Endothelial cell of umbilical vein (primary cell): ENCODE data around the gene WHRN. TPM values are rescaled to one million over a fixed set of nuclear protein-coding genes. Genes with fewer than 3 reads are reported as not detected.

Source experiments
- BruUV-seq: library from RNA; stranded (reverse); fragments of 400-500 nt; replicated peaks from 2 replicates; lab custom pipeline; 2021; lab: Mats Ljungman, UMichigan
- CTCF ChIA-PET: fragments of 300-600, 350-600 bp; sonication (Branson Sonifier 250); formaldehyde crosslinking; loops from one replicate; lab custom pipeline; 2021; ENCODE audit warnings: antibody characterized with exemption, inconsistent platforms; lab: Charles Lee
- POLR2A ChIA-PET: fragments of 300-600, 350-600 bp; sonication (Branson Sonifier 250); formaldehyde crosslinking; loops from one replicate; lab custom pipeline; 2021; ENCODE audit warnings: antibody characterized with exemption, inconsistent platforms; lab: Charles Lee
- DNase-seq: peaks from one replicate; pipeline ENCODE4 v3.0.0-alpha.2; 2011; ENCODE audit warnings: low read depth, low spot score
- FAIRE-seq: peaks from 2 replicates; lab custom pipeline; 2011; peaks lifted over from hg19 to GRCh38; lab: Jason Lieb, UNC
- H2AFZ ChIP-seq: 2 replicates; pipeline ENCODE4 v1.6.0; 2012; ENCODE audit warnings: low read depth, low read length, control low read depth, inconsistent platforms
- H3K27ac ChIP-seq: 2 replicates; pipeline ENCODE4 v1.5.1; 2011; ENCODE audit warnings: low read depth, mild to moderate bottlenecking, control low read depth, low read length, moderate library complexity; ENCODE audit not compliant: insufficient read depth
- H3K27me3 ChIP-seq, 2 experiments: 2 replicates each; pipeline versions ENCODE4 v1.6.0 to v1.6.1; 2011; ENCODE audit warnings: low read length in 2 of 2, mixed read lengths in 1 of 2; ENCODE audit not compliant: control insufficient read depth in 2 of 2, insufficient read depth in 2 of 2
- H3K36me3 ChIP-seq, 2 experiments: 2 replicates in 1 of 2; 3 replicates in 1 of 2; pipeline ENCODE4 v1.5.1; 2011; ENCODE audit warnings: low read length in 2 of 2, mild to moderate bottlenecking in 1 of 2, moderate library complexity in 1 of 2; ENCODE audit not compliant: control insufficient read depth in 2 of 2, insufficient read depth in 2 of 2; ENCODE audit errors: extremely low read depth in 1 of 2
- H3K4me1 ChIP-seq: 3 replicates; pipeline ENCODE4 v1.5.1; 2011; ENCODE audit warnings: mild to moderate bottlenecking, low read length; ENCODE audit not compliant: control insufficient read depth, insufficient read depth; ENCODE audit errors: extremely low read depth
- H3K4me2 ChIP-seq: 2 replicates; pipeline ENCODE4 v1.6.1; 2011; ENCODE audit warnings: low read length, control low read depth, mixed read lengths; ENCODE audit not compliant: insufficient read depth
- H3K4me3 ChIP-seq, 3 experiments: fragments of 200-600 bp in 1 of 3; sonication (generic), shearing (Covaris generic) in 1 of 3; replicated peaks in 1 of 3; 2 replicates each; pipeline ENCODE4 v1.5.1; 2011 to 2016; ENCODE audit warnings: control low read depth in 3 of 3, low read length in 3 of 3, mild to moderate bottlenecking in 2 of 3, inconsistent platforms in 1 of 3, low read depth in 1 of 3, moderate library complexity in 1 of 3; ENCODE audit not compliant: insufficient read depth in 1 of 3
- H3K79me2 ChIP-seq: 2 replicates; pipeline ENCODE4 v1.6.0; 2012; ENCODE audit warnings: low read length, inconsistent platforms; ENCODE audit not compliant: control insufficient read depth, insufficient read depth
- H3K9ac ChIP-seq: replicated peaks from 2 replicates; pipeline ENCODE3; 2011; ENCODE audit warnings: low read length, control low read depth; ENCODE audit not compliant: insufficient read depth; ENCODE audit errors: extremely low read depth
- H3K9me1 ChIP-seq: replicated peaks from 3 replicates; pipeline ENCODE4 v1.6.0; 2011; ENCODE audit warnings: mild to moderate bottlenecking, low read length; ENCODE audit not compliant: control insufficient read depth, insufficient read depth; ENCODE audit errors: extremely low read depth
- H3K9me3 ChIP-seq: replicated peaks from 2 replicates; pipeline ENCODE4 v1.5.1; 2012; ENCODE audit warnings: low read length, inconsistent platforms; ENCODE audit not compliant: control insufficient read depth, insufficient read depth
- H4K20me1 ChIP-seq: replicated peaks from 2 replicates; pipeline ENCODE3; 2011; ENCODE audit warnings: mild to moderate bottlenecking, low read length; ENCODE audit not compliant: control insufficient read depth, insufficient read depth; ENCODE audit errors: extremely low read depth
- EZH2 ChIP-seq: IDR thresholded peaks from 2 replicates; pipeline ENCODE4 v1.6.1; 2012; ENCODE audit warnings: borderline replicate concordance, low read depth, mild to moderate bottlenecking, moderate library complexity, low read length, inconsistent platforms; ENCODE audit not compliant: severe bottlenecking
- FOS ChIP-seq: IDR thresholded peaks from 2 replicates; pipeline ENCODE4 v1.6.1; 2011; ENCODE audit warnings: mild to moderate bottlenecking, low read length, moderate library complexity, borderline replicate concordance; ENCODE audit not compliant: insufficient read depth
- GATA2 ChIP-seq: IDR thresholded peaks from 2 replicates; pipeline ENCODE4 v1.7.0; 2011; ENCODE audit warnings: low read depth, mild to moderate bottlenecking, moderate library complexity, mixed read lengths, low read length; ENCODE audit not compliant: insufficient read length, insufficient read depth
- JUN ChIP-seq: IDR thresholded peaks from 2 replicates; pipeline ENCODE4 v1.6.1; 2011; ENCODE audit warnings: borderline replicate concordance, low read depth; ENCODE audit not compliant: insufficient read length, insufficient read depth
- MYC ChIP-seq: IDR thresholded peaks from one replicate; pipeline ENCODE4 v1.6.1; 2011; ENCODE audit warnings: mild to moderate bottlenecking, low read depth, low read length
- POLR2A ChIP-seq: IDR thresholded peaks from 2 replicates; pipeline ENCODE4 v1.6.1; 2012; ENCODE audit warnings: low read depth, mild to moderate bottlenecking, control low read depth, low read length
- POLR2AphosphoS5 ChIP-seq: IDR thresholded peaks from 2 replicates; pipeline ENCODE4 v1.6.1; 2012; ENCODE audit warnings: low read depth, mild to moderate bottlenecking, control low read depth, low read length, moderate library complexity; ENCODE audit not compliant: insufficient read depth
- dilution Hi-C: fragments of 300-500 bp; cut with MboI; formaldehyde crosslinking; loops from one replicate; pipeline ENCODE4 v1.15.0; 2019; ENCODE audit warnings: low sequenced_read_pairs; ENCODE audit not compliant: extremely low pct_ligation_motif_present
- intact Hi-C: fragments of 100-400 bp; cut with micrococcal nuclease; formaldehyde crosslinking; loops from one replicate; pipeline ENCODE4 v1.10.0; 2022
- polyA plus RNA-seq, 4 experiments: library from polyadenylated mRNA; depleted of rRNA in 3 of 4; stranded (reverse) in 3 of 4; unstranded in 1 of 4; fragments of >200 nt; gene quantifications; 2 replicates each; pipeline versions ENCODE4 v1.2.1 to v1.2.3, GENCODE V29; 2011 to 2012; ENCODE audit warnings: missing spikeins in 1 of 4
- total RNA-seq: library from RNA; stranded (reverse); gene quantifications from 2 replicates; pipeline ENCODE4 v1.2.3, GENCODE V29; 2021
- TF ChIP-seq, protein P1 (sequence below), 2 donors: IDR thresholded peaks; 1 replicate in 1 of 2; 2 replicates in 1 of 2; pipeline ENCODE4 v1.5.1; 2011; ENCODE audit warnings: low read length in 2 of 2, mild to moderate bottlenecking in 2 of 2, moderate library complexity in 2 of 2, control low read depth in 1 of 2, inconsistent platforms in 1 of 2, low read depth in 1 of 2; ENCODE audit not compliant: insufficient read depth in 1 of 2; ENCODE audit errors: extremely low read depth in 1 of 2
- TF ChIP-seq, protein P2 (sequence below): IDR thresholded peaks from 2 replicates; pipeline ENCODE4 v1.6.1; 2011; ENCODE audit not compliant: insufficient read depth, insufficient read length

The WHRN gene
- total and polyA plus RNA-seq, 2 donors (not counting 3 experiments of a cell fraction or from before 2014, with no cell fraction given), result 0.35 to 0.69 TPM

DNA sequence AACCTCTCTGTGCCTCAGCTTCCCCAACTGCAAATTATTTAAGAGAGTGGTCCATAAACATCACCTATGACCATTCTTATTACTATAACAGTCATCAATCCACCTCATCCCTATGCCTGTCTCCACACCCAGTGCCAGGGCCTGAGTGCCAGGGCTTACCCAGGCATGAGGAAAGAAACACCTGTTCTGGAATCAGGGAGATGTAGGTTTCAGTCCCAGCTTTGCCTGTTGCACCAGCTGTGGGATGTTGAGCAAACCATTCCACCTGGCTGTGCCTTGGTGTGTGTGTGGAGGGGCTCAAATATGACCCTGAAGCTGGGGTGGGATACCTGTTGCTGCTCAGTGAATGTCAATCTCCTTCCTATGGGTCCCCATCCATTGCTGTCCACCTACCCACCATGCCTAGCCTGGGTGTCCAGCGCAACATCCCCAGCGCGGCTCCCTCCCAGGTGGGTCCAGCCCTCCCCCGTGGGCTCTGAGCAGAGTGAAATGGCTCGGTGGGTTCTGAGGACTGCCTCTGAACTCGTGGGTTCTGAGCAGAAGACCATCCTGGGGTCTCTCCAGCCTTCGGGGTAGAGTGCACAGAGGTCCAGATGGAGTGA, 133.8 kb downstream of the WHRN start:
- FAIRE-seq (no peak), DNase-seq (no peak)
- no peaks in the 10 kb centered on the region for H3K9me3 ChIP-seq
- no peaks in the 10 kb centered on the region for H3K9me1 ChIP-seq
- H3K36me3 ChIP-seq, result peaks cover 0 to 15% of the 10 kb centered on the region in 2 experiments
- dilution Hi-C loops, result no loop called here
- no peaks in the 10 kb centered on the region for H3K27me3 ChIP-seq
- TF ChIP-seq MYC (no peak), GATA2 (no peak), JUN (no peak), FOS (no peak), POLR2AphosphoS5 (no peak), EZH2 (no peak), POLR2A (no peak)
- TF ChIP-seq, protein P1, sequence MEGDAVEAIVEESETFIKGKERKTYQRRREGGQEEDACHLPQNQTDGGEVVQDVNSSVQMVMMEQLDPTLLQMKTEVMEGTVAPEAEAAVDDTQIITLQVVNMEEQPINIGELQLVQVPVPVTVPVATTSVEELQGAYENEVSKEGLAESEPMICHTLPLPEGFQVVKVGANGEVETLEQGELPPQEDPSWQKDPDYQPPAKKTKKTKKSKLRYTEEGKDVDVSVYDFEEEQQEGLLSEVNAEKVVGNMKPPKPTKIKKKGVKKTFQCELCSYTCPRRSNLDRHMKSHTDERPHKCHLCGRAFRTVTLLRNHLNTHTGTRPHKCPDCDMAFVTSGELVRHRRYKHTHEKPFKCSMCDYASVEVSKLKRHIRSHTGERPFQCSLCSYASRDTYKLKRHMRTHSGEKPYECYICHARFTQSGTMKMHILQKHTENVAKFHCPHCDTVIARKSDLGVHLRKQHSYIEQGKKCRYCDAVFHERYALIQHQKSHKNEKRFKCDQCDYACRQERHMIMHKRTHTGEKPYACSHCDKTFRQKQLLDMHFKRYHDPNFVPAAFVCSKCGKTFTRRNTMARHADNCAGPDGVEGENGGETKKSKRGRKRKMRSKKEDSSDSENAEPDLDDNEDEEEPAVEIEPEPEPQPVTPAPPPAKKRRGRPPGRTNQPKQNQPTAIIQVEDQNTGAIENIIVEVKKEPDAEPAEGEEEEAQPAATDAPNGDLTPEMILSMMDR (IDR thresholded peaks at IDR 0.05; ENCODE audit: extremely low read depth in 1 of 2, insufficient read depth in 1 of 2, low read depth in 1 of 2, low read length in 2 of 2), result no peak
- TF ChIP-seq, protein P2, sequence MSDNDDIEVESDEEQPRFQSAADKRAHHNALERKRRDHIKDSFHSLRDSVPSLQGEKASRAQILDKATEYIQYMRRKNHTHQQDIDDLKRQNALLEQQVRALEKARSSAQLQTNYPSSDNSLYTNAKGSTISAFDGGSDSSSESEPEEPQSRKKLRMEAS, result no peak
- no peak overlapping the region for H3K4me3 ChIP-seq
- H2AFZ ChIP-seq, result no peak overlapping the region
- H3K27ac ChIP-seq, result no peak overlapping the region
- H3K9ac ChIP-seq, result no peak overlapping the region
- peaks cover 18% of the 10 kb centered on the region for H3K4me1 ChIP-seq
- H3K79me2 ChIP-seq, result no peaks in the 10 kb centered on the region
- no peak overlapping the region for H3K4me2 ChIP-seq
- no TSS peak for BruUV-seq
- POLR2A ChIA-PET, result no interaction called here
- H4K20me1 ChIP-seq, result no peaks in the 10 kb centered on the region
- intact Hi-C loops, result no loop called here
- CTCF ChIA-PET, result interaction anchor here (1.1 kb wide), 1 partner anchor 14 kb away, joined by 3 read pairs; no protein-coding TSS in a partner anchor
